Measurements from ENCODE around the gene FBXL2.

DNA sequence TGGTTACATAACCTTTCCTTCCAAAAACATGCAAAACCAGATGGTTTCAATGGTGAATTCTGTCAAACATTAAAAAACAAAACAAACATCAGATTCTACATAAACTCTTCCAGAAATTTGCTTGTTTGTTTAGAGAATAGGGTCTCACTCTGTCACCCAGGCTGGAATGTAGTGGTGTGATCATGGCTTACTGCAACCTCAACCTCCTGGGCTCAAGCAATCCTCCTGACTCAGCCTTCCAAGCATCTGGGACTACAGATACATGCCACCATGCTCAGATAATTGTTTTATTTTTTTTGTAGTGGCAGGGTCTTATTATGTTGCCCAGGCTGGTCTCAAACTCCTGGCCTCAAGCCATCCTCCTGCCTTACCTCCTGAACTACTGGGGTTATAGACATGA is 36.1 kb downstream of the FBXL2 start:
- TF ChIP-seq, protein P1, sequence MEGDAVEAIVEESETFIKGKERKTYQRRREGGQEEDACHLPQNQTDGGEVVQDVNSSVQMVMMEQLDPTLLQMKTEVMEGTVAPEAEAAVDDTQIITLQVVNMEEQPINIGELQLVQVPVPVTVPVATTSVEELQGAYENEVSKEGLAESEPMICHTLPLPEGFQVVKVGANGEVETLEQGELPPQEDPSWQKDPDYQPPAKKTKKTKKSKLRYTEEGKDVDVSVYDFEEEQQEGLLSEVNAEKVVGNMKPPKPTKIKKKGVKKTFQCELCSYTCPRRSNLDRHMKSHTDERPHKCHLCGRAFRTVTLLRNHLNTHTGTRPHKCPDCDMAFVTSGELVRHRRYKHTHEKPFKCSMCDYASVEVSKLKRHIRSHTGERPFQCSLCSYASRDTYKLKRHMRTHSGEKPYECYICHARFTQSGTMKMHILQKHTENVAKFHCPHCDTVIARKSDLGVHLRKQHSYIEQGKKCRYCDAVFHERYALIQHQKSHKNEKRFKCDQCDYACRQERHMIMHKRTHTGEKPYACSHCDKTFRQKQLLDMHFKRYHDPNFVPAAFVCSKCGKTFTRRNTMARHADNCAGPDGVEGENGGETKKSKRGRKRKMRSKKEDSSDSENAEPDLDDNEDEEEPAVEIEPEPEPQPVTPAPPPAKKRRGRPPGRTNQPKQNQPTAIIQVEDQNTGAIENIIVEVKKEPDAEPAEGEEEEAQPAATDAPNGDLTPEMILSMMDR (IDR thresholded peaks at IDR 0.05), result no peak
- TF ChIP-seq EP300 (IDR thresholded peaks at IDR 0.05), result no peak
